GM19438 (cell line): ENCODE data around the gene FASTK.

Experiments used
- ATAC-seq: cut with Tn5 transposase; IDR thresholded peaks from one replicate; pipeline ENCODE4 v1.9.1; 2021; ENCODE audit warnings: low read depth; ENCODE audit not compliant: unreplicated experiment

The FASTK gene

GRCh38 chr7:151068069-151068773, 12.4 kb downstream of the FASTK start:
- ATAC-seq: no peak

- ATAC-seq: no peak
Measured at GRCh38 chr7:151066273-151066974, 14.2 kb downstream of the FASTK start.

- ATAC-seq: no peak
Measured at GRCh38 chr7:151065516-151065915, 15.1 kb downstream of the FASTK start.

GRCh38 chr7:151064993-151065392, 15.6 kb downstream of the FASTK start:
- ATAC-seq: no peak

GRCh38 chr7:151064454-151064853, 16.2 kb downstream of the FASTK start:
- ATAC-seq: no peak

GRCh38 chr7:151063212-151063561, 17.4 kb downstream of the FASTK start:
- ATAC-seq: no peak

- no peak for ATAC-seq
Measured at GRCh38 chr7:151062399-151063211, 18.0 kb downstream of the FASTK start.

- ATAC-seq: no peak
Measured at GRCh38 chr7:151062111-151062398, 18.6 kb downstream of the FASTK start.

- no peak for ATAC-seq
Measured at GRCh38 chr7:151061213-151062110, 19.1 kb downstream of the FASTK start.

- ATAC-seq: no peak
Measured at GRCh38 chr7:151060416-151061212, 20.0 kb downstream of the FASTK start.

- no peak for ATAC-seq
Measured at GRCh38 chr7:151060113-151060415, 20.5 kb downstream of the FASTK start.

GRCh38 chr7:151059367-151060112, 21.1 kb downstream of the FASTK start, which contains the start of gene SLC4A2:
SLC4A2 (plus strand) TSS chr7:151059589; CDS start chr7:151061988, 2,399 bp downstream.
- ATAC-seq: peak; percentile 26

- ATAC-seq: no peak
Measured at GRCh38 chr7:151058781-151059366, 21.7 kb downstream of the FASTK start.

- ATAC-seq: peak; percentile 82
Measured at GRCh38 chr7:151057989-151058780, 22.4 kb downstream of the FASTK start.

- peak; percentile 11 for ATAC-seq
Measured at GRCh38 chr7:151057506-151057988, 23.1 kb downstream of the FASTK start, which contains the start of gene CDK5. CDK5 (minus strand) TSS chr7:151057897; CDS start chr7:151057848, 49 bp downstream.

- no peak for ATAC-seq
Measured at GRCh38 chr7:151056666-151057505, 23.7 kb downstream of the FASTK start.

- no peak for ATAC-seq
Measured at GRCh38 chr7:151056283-151056665, 24.3 kb downstream of the FASTK start.
